Hematopoietic multipotent progenitor cell treated with erythropoietin and hydrocortisone succinate and interleukin-3 and kit ligand, for 15 days (in vitro differentiated cells): Measurements from ENCODE around the gene MAPK9.
A peak's percentile ranks its signal among the peaks of the same experiment; 100 is the strongest.
"Not testable (repeated sequence)": the region's sequence is repeated elsewhere in the genome, so short reads cannot be mapped to it uniquely, and the experiment has no call there.

Experiments
- DNase-seq: peaks from one replicate; pipeline ENCODE4 v3.0.0-alpha.2; 2015; ENCODE audit warnings: low spot score

MAPK9 gene

GRCh38 chr5:180326989-180327565 lies 35.2 kb upstream of the MAPK9 start:
- DNase-seq = no peak

DNA sequence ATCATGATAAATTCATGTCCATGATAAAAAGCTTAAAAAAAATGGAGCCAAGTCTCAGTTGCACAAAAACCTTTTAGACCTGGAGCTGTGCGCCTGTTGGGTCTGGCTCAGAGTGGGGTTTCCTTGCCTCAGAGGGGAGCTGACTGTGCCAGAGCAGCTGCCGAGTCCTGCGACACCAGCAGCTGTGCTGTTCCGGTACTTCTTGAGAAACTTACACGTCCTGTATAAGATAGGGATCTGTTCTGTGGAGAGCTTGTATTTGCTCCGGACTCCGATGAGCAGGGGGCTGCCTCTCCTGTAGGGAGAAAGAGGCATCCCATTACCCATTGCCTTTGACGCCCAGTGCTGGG lies 32.7 kb upstream of the MAPK9 start:
- DNase-seq = no peak

DNA sequence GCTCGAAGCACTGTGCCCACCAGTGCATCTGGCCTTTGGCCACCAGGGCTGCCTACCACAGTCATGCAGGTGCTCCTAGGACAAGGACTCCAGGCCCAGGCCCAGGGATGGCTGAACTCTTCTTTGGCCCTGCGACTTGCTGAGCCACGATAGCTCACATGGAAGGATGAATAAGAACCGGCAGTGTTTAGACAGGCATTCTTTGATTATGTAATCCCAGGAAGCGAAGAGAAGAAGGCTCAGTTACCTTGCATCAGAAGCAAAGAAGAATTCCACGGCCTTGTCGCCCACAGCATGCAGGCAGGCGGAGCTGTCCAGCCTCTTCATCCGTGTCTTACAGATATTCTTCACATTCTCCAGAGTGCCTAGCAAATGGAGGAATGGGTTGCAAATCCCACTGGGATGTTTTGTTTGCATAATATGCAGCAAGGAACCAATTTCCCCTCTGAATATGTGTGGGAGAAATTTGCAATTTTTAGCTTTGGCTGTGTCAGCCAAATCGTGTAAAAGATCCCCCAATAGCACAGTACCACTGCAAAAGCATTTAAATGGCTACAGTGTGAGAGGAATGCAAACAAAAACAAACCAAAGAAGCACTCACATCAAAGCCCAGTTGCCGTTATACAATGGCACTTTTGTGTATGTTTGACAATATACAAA lies 32.2 kb upstream of the MAPK9 start:
- DNase-seq = no peak

DNA sequence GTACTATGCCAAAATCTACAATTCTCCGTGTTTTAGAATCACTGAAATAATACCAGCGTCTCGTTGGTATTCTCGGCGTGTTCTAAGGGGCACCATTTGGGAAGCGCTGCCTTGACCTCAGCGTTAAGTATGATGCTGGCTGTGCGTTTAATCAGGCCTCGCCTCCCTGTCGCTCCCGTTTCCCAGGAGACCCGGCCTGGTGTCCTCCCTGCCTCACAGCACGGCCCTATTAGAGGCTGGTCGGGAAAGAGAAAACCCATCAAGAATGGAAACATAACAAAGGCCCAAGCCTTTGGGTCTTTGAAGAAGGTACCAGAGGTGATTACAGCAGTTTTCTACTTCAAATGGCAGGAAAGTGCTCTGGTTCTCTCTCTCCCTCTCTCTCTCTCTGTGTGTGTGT lies 31.3 kb upstream of the MAPK9 start:
- no peak for DNase-seq

- no peak for DNase-seq
Measured at GRCh38 chr5:180318456-180319089, 26.7 kb upstream of the MAPK9 start.

DNA sequence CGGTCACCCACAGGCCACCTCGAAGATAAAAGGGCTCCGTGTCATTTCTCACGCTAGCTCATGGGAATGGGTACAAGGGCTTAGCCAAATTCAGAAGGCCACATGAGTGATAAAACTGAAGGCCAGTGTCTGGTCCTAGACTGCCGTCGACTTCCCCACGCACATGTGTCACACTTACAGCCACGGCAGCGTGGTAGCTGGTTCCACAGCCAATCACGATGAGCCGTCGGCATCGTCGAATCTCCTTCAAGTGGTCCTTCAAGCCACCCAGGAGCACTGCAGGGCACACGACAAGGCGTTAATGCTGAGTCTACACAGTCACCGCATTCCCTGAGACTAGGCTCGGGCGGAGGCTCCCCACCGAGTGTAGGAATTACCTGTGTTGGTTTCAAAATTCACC lies 24.7 kb upstream of the MAPK9 start:
- DNase-seq = no peak

DNA sequence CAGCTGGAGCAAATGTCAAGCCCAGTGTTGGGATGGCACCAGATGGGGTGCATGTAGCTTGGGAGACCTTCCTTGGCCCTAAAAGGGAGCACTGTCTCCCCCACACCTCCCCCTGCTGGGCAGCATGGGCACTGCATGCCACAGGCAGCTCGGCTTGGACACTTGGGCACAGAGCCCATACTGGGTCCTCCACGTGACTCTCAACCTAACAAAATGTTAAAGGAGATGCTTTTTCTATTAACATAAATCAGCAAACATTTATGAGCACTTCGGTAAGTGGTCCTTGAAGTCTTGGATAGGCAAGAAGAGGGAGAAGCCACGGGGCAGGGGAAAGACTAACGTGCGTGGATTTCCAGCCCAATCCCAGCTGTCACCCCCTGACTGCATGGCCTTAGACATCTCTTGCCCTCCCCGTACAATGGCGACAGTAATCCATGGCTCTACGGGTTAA lies 23.9 kb upstream of the MAPK9 start:
- DNase-seq = peak; percentile 72

DNA sequence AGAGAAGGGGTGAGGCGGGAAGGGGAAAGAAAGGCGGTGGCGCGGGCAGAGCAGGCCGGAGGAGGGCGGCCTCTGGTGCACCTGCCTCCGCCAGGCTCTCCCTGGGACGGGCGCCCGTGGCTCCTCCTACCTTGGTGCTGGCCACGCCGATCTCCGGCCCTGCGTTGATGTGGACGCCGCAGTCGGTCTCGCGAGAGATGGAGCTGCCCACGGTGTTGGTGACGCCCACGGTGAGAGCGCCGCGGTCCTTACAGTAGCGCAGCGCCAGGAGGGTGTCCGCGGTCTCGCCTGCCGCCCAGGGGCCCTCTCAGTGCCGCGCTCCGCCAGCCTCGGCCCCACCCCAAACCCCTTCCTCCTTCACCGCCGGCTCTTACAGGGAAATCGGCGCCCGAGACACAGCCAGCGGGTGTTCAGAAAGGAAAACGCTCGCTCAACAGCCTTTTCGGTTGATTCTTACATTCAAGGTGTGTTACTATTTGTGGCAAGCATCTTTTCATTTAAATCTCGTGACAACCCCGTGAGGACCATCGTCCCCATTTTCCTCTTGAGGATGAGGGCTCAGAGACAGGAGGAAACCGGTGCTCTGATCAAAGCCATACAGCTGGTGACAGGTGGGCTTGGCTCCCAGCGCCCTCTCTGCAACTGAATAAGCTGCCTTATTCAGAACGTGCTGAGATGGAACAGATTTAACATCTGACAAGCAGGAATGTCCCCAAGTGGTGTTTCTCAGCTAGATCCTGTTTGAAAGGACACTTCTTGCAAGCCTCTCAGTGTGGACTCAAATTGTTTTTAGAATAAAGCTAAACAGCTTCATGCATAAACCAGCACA lies 22.0 kb upstream of the MAPK9 start:
- peak; percentile 25 for DNase-seq

DNA sequence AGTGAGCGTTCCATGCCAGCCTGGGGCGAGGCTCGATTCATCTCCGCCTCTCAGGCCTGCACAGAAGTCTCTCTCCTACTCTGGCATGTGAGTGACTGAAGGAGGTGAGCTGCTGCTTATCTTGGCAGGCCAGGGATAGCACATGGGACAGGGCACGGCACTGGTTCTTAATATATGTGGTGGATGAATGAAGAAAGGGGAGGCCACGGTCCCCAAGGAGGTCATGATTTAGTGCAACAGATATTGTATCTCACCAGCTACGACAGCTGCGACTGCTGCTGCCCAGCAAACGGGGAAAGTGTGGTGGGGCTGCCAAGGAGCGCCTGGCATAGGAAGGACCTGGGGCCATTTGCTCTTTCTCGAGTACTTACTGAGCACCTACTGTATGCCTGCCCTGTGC lies 19.3 kb upstream of the MAPK9 start:
- DNase-seq = no peak

DNA sequence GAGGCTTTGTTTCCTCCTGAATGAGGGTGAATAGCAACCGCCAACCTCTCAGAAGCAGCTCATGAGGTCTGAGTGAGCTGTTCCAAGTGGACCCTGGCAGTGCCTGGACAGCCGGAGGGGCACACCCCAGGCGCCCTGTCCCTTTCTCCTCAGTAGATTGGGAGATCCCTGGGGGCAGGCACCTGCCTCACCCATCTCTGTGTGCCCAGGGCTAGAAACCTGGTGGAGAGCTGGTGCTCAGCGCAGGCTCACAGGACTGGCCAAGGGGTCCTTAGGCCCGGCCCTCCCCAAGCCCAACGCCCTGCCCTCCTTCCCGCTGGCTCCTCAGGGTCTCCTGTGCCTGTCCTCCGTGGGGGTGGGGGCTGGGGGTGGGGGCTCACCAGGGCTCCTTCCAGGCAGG lies 14.9 kb upstream of the MAPK9 start:
- no peak for DNase-seq

DNA sequence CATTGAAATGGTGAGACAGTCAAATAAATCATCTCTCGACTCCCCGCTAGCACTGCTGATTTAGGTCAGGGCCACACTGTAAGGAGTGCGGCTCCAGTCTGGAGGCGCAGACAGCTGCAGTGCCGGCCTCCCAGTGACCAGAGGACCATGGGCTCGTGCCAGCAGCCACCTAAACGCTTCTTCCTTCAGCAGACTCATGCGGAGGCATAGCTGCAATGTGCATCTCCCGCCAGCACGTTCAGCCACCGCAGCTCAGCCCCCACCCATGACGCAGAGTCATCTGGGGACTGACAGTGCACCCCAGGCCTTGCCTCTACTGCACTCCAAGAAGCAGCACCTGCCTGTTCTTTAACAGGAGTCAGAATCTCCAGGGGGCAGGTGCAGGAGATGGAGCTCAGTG lies 13.6 kb upstream of the MAPK9 start:
- DNase-seq = no peak

DNA sequence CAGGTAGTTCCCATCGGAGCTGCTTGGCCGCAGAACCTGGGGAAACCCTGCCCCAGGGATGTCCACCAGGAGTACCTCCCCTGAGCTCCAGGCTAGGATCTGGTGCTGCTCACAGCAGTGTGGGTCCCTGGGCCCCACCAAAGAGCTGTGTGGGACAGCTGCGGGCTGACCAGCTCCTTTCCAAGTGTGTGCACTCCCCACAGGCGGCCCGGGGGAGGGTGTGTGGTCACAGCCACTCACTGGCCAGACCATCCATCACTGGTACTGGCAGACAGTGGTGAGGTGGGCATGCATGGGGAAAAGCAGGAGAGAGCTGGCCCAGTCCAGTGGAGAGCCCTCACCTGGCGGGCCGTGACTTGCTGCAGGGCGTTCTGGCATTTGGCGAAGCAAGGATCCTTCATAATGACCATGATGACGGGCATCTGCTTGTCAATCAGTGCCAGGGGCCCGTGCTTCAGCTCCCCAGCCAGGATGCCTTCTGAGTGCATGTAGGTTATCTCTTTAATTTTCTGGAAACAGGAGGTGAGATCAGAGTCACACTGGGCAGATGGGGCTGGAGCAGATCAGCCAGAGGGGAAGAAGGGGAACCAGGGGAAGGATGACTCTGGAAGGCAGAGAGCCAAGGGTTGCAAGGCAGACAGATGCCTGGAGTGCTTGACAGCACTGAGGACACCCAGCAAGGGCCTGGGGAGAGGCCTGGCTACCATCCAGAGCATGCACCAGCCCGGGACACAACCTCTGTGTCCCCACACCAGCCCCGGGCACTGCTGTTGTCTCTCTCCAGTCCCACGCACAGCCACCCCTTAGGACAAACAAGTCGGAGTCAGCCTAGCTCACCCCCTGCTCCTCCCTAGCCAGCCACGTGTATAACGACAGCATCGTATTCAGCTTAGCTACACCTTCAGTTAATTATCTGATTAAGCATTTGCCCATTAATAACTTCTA lies 12.8 kb upstream of the MAPK9 start:
- no peak for DNase-seq

DNA sequence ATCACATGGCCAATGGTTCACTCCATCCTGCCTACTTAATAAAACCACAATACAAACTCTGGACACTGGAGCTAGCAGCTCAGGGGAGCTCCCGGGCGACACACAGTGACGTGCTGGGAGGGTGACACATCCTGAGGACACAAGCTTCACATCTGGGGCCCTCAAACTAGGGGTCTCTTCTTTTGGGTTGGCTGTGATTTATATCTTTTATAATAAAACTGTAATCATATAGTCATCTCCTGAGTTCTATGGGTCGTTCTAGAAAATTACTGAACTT lies 12.1 kb upstream of the MAPK9 start:
- DNase-seq = no peak

DNA sequence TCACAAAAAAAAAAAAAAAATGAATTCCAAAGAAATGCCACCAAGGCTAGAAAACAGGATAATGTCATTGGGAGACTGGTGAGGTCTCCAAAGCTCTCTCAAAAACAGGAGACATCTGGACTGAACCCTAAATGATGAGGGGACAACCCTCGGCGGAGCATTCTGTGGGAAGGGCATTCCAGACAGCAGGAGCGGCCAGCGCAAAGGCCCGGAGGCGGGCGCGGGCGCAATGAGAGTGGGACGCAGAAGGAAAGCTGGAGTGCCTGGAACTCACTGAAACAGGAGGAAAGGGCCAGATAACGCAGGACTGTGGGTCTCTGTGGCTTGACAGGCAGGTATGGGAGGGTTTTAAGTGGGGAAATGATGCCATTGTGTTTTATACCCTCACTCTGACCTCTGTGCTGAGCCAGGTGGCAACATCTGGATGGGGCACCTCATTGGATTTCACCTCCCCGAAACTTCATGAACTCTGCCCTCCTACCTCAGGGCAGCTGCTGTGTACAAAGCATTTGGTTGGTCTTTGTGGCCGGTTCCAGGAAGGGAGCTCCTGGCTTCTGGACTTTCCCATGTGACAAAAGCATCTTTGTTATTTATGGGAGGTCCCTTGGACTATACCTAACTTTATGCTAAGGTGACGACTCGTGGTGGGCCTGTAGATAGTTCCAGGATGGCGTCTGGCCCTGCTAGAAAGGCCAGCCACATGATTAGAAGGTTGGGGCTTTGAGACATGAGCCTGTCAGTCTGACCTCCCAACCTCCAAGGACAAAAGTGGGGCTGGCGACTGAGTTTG lies 11.5 kb upstream of the MAPK9 start:
- DNase-seq = no peak

DNA sequence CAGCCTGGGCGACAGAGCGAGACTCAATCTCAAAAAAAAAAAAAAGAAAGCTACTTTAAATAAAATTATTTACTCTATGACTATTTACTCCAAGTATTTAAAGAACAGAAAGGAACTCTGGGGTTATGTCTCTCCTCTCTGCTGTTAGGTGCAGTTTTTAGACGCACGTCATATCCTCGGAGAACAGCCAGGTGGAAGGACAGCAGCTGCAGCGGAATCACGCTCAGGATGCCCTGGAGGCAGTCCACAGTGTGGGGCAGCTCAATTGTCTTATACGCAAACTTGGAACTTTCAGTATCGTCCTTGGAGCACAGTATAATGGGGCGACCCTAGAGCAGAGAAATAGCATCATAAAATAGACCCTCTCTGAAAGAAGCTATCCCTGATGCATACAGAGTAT lies 10.4 kb upstream of the MAPK9 start:
- no peak for DNase-seq

- DNase-seq = no peak
Measured at GRCh38 chr5:180301253-180301652, 9.4 kb upstream of the MAPK9 start.

DNA sequence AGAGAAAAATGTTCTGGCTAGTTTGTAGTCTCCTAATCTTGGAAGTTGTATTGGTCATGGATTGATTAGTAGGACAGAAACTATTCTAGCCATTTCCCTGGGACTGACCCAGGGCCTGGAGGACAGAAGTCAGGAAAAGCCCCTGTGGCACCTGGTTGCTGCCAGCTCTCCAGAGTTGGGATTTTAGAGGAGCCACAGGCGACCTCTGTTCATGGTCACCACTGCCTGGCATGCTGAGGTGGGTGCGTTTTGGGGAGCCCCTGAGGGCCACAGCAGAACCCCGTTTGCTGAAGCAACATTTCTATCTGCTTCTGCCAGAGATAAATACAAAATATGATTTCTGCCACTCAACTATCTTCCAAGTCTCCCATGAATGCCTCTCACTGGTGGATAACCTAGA lies 7.6 kb upstream of the MAPK9 start:
- no peak for DNase-seq

DNA sequence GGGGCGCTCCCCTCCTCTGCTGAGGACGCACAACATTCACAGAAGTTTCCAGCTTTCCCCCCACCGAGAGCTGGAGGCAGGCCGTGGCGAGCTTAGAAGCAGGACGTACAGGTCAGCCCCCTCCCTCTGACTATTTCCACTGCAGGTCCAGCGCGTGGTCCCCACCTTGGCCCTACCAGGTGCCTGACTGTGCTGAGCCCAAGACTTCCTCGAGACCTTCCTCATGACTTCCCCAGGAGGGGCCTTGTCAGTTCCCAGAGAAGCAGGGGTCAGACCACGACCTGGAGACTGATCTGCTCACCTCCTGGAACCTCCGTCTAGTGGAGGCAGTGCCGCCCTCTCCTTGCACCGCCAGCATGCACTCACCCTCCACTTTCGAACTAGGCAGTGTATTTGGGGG lies 7.1 kb upstream of the MAPK9 start:
- not testable (repeated sequence) for DNase-seq

GRCh38 chr5:180297587-180298282 lies 5.9 kb upstream of the MAPK9 start:
- no peak for DNase-seq

- no peak for DNase-seq
Measured at GRCh38 chr5:180296771-180297170, 4.9 kb upstream of the MAPK9 start.
